Mesothelial cell of epicardium (in vitro differentiated cells): ENCODE measurements around the gene OSCP1. TPM values are rescaled to one million over a fixed set of nuclear protein-coding genes. Genes with fewer than 3 reads are reported as not detected.

Experiments
- DNase-seq, 2 experiments: peaks; one replicate each; pipeline ENCODE4 v3.0.0; 2021; ENCODE audit warnings: low spot score in 2 of 2; ENCODE audit not compliant: unreplicated experiment in 2 of 2
- H3K27ac Mint-ChIP-seq: 2 replicates; pipeline ENCODE4 v1.8.0; 2021; ENCODE audit warnings: mixed read lengths
- H3K27me3 Mint-ChIP-seq: 2 replicates; pipeline ENCODE4 v1.8.0; 2021; ENCODE audit warnings: low read depth, mixed read lengths
- H3K36me3 Mint-ChIP-seq: 2 replicates; pipeline ENCODE4 v1.8.0; 2021; ENCODE audit warnings: mixed read lengths
- H3K4me1 Mint-ChIP-seq: 2 replicates; pipeline ENCODE4 v1.8.0; 2021; ENCODE audit warnings: mixed read lengths
- H3K4me3 Mint-ChIP-seq: 2 replicates; pipeline ENCODE4 v1.8.0; 2021; ENCODE audit warnings: mild to moderate bottlenecking, moderate library complexity, mixed read lengths
- H3K9me3 Mint-ChIP-seq: 2 replicates; pipeline ENCODE4 v1.8.0; 2021; ENCODE audit warnings: mixed read lengths
- CTCF ChIP-seq: fragments of 200-600 bp; sonication (generic); IDR thresholded peaks from one replicate; pipeline ENCODE4 v1.5.0; 2021; ENCODE audit warnings: antibody characterized with exemption; ENCODE audit not compliant: unreplicated experiment
- total RNA-seq: library from RNA; stranded (reverse); gene quantifications from 3 replicates; pipeline ENCODE4 v1.2.1, GENCODE V29; 2021

The OSCP1 gene
- total RNA-seq, 1 donor from 2014 or later, result 7.0 TPM

DNA sequence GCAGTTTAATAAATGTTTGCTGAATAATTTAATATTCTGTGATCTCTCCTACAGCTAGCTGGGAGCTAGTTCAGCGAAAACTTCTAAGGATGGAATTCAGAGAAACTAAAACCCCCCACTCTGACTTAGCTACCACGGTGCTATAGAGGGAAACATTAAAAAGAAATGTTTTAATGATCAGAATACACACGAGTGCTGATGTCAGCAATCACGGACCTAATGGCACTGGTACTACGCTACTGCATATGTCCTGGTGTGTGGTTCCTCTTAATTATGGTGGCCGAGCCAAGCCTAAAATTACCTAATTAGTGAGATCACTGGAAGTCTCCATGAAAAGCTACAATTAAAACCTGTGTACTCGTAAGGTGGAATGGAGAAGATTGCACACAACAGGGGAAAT lies 28.6 kb downstream of the OSCP1 start:
- H3K9me3 Mint-ChIP-seq, result no peaks in the 10 kb centered on the region
- no peak for TF ChIP-seq CTCF
- peaks cover 8% of the 10 kb centered on the region for H3K4me1 Mint-ChIP-seq
- H3K4me3 Mint-ChIP-seq, result no peak overlapping the region
- DNase-seq, result no peak
- no peak overlapping the region for H3K27ac Mint-ChIP-seq
- peaks cover 14% of the 10 kb centered on the region for H3K36me3 Mint-ChIP-seq
- no peaks in the 10 kb centered on the region for H3K27me3 Mint-ChIP-seq

DNA sequence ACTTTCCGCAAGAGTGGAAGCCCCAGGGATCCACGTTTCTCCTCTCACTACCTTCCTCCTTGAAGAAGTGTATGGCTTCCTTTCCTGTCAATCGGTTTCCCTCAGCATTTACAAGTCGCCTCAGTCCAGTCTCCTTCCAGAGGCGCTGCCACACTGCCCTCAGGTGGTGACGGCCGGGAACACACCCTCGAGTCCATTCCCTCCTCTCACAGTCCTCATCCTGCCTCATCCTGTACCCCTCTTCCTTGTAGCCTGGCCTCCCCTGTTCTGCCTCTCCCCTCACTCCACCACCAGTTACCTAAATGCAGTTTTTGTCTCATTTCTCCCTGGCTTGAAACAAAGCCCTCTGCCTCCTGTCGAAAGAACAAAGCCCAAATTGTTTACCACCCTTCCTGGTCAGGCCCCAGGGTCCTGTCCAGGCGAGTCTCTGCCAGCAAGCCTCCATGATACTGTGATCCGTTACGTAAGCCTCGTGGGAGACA lies 29.4 kb downstream of the OSCP1 start:
- Mint-ChIP-seq H3K27me3 (no peaks in the 10 kb centered on the region), H3K4me1 (peaks cover 8% of the 10 kb centered on the region), H3K4me3 (no peak overlapping the region), H3K36me3 (peaks cover 16% of the 10 kb centered on the region), H3K27ac (peak overlapping the region; percentile 63), H3K9me3 (no peaks in the 10 kb centered on the region)
- peak; percentile 83 for TF ChIP-seq CTCF
- peak; percentile 67 to 95 for DNase-seq

DNA sequence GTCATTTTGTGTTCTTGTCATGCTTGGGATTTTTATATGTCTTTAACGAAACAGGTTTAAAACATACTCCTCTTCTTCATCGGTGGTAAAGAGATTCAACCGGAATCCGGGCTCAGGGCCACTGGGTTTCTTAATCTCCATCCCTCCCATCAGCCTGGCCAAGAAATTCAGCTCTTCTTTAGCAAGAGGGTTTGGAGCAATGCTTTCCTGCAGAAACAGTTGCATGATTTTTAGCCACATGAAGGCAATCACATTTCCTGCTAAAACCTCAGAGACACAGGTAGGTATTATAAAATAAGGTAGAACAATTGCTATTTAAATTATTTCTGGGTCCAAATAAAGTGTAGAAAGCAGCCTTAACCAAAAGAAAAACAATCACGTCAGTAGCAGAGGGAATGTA lies 29.8 kb downstream of the OSCP1 start:
- H3K27ac Mint-ChIP-seq, result peak overlapping the region; percentile 63
- no peak for TF ChIP-seq CTCF

DNA sequence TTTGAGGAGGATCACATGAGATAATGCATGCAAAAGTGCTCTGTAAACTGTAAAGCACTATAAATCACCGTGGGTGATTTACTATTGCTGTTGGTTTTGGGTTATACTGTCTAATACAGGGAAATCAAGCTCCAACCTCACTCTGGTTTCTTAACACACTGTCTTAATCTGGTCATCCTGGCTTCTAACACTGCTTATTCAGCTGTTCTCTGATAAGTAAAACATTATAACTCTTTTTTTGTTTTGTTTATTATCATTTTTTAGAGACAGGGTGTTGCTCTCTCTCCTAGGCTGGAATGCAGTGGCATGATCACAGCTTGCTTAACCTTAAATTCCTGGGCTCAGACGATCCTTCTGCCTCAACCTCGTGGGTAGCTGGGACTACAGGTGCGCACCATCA lies 30.7 kb downstream of the OSCP1 start:
- TF ChIP-seq CTCF, result no peak
- H3K4me3 Mint-ChIP-seq, result no peak overlapping the region
- peaks cover 18% of the 10 kb centered on the region for H3K36me3 Mint-ChIP-seq
- peaks cover 1% of the 10 kb centered on the region for H3K9me3 Mint-ChIP-seq
- no peaks in the 10 kb centered on the region for H3K27me3 Mint-ChIP-seq
- H3K27ac Mint-ChIP-seq, result no peak overlapping the region
- DNase-seq, result no peak
- H3K4me1 Mint-ChIP-seq, result peaks cover 8% of the 10 kb centered on the region

More for the DNA sequence above, 29.8 kb downstream of the OSCP1 start:
- H3K27me3 Mint-ChIP-seq, result no peaks in the 10 kb centered on the region
- peaks cover 17% of the 10 kb centered on the region for H3K36me3 Mint-ChIP-seq
- no peak overlapping the region for H3K4me3 Mint-ChIP-seq
- peaks cover 8% of the 10 kb centered on the region for H3K4me1 Mint-ChIP-seq
- H3K9me3 Mint-ChIP-seq, result no peaks in the 10 kb centered on the region
- no peak for DNase-seq

DNA sequence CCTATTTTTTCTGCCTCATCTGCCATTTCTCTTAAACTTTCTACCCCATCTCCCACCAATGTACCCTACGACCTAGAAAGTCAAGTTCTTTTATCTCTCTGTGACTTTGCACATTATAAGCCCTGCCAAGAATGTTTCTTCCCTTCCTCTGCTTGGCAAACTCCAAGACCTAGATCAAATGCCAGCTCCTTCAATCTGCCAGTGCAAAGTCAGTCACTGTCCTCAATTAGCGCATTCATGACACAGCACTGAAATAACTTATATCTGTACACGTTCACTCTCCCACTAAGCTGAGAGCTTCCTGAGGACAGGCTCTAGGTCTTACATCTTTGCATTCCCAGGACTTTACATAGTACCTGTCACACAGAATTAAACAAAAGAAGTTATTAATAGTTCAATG lies 31.1 kb downstream of the OSCP1 start:
- Mint-ChIP-seq H3K9me3 (peaks cover 5% of the 10 kb centered on the region), H3K27ac (no peak overlapping the region), H3K36me3 (peaks cover 22% of the 10 kb centered on the region), H3K27me3 (no peaks in the 10 kb centered on the region), H3K4me3 (no peak overlapping the region), H3K4me1 (peaks cover 8% of the 10 kb centered on the region)
- DNase-seq, result no peak
- no peak for TF ChIP-seq CTCF

- Mint-ChIP-seq H3K36me3 (peaks cover 23% of the 10 kb centered on the region), H3K27ac (no peak overlapping the region), H3K4me1 (peaks cover 8% of the 10 kb centered on the region), H3K27me3 (no peaks in the 10 kb centered on the region), H3K9me3 (peaks cover 5% of the 10 kb centered on the region), H3K4me3 (no peak overlapping the region)
- TF ChIP-seq CTCF, result no peak
- DNase-seq, result no peak
These were observed 32.3 kb downstream of the OSCP1 start for GRCh38 chr1:36417931-36418330.
